ENCODE measurements around the gene RABGAP1.
"Not testable (repeated sequence)": the region's sequence is repeated elsewhere in the genome, so short reads cannot be mapped to it uniquely, and the experiment has no call there.

The RABGAP1 gene

GRCh38 chr9:122940749-122941581 lies at the start of gene RABGAP1:
Gene RABGAP1 (plus strand): TSS chr9:122941020. CDS start chr9:122957060, 16,040 bp downstream.
- peak; percentile 80 to 99 (median 96) for DNase-seq

DNA sequence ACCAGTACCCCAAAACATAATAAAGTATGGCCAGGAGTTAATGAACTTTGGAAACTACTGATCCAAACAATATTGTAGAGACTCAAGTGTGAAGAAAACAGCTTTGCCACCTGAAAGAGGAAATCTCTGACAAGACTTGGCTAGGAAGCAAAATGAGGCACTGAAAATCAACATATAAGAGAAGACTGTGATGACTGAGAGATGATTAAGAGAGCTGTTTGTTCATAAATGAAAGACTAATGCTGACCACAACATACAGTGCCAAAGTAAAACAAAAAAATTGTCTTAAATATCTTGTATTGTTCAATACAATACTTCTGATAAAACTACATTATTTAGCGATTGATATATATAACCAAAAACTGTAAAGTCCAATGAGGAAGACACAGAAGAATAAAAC lies 42.9 kb upstream of the RABGAP1 start:
- no peak for DNase-seq

DNA sequence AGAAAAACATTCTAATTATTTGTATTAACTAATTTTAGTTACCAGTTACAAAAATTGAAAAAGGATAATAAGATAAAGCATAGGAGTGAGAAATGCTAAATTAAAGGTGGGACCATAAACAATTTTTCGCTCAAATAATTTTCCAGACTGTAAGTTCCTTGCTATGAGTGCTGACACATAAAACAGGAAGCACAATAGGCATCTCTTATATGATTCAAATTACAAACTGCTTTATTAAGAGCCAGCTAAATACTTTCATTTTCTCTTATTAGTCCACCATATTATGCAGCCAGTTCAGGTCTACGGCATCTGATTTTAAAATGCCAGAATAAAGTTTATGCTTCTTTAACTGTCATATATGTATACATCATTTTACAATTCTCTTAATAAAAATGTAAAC lies 40.0 kb upstream of the RABGAP1 start:
- DNase-seq = no peak

DNA sequence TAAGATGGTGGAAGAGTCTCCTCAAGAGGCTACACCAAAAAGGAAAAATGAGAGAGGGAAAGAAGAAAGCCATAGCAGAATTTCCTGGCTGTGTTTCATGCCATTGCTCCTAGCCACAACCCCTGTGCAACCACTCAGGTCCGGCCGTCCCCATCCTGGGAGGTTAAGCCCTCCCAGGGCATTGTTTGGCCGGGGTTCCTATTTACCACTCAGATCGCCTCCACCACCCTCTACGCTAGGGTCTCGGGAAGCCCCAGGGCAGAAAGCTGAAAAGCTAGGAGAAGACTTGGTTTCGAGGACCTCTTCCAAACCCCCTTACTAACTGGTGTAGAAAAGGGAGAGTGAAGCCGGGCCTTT lies 36.4 kb upstream of the RABGAP1 start:
- DNase-seq = peak in 29 of 51 donors; percentile 7 to 68 (median 40)

- DNase-seq = peak; percentile 85 to 100 (median 99)
Observed at GRCh38 chr9:122904823-122905710, 35.8 kb upstream of the RABGAP1 start, which contains the start of gene RC3H2. Gene RC3H2 (minus strand): TSS chr9:122905359. CDS start chr9:122897509, 7,850 bp downstream.

DNA sequence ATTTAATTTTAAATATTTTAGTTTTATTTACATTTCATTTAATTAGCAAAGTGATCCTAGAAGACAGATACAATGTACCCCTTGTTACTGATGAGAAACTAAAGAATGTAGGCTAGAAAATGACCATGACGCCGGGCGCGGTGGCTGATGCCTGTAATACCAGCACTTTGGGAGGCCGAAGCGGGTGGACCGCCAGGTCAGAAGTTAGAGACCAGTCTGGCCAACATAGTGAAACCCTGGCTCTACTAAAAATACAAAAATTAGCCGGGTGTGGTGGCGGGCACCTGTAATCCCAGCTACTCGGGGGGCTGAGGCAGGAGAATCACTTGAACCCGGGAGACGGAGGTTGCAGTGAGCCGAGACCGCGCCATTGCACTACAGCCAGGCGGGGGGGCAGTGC lies 34.7 kb upstream of the RABGAP1 start:
- not testable (repeated sequence) for DNase-seq

DNA sequence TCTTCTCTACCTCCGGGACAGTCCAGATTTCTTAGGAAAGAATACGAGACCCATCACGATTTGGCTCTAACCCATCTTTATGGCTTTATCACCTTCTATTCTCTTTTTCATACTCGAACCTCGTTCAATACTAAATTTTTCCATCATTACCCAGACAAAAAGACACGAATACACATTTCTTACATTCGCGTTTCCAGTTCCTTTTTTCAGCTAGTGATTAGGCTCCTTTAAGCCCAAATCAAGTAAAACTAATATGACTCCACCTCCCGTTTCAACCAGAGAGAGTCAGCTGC lies 28.2 kb upstream of the RABGAP1 start:
- no peak for DNase-seq

- DNase-seq = peak; percentile 19 to 92 (median 72)
Observed at GRCh38 chr9:122912964-122913673, 27.7 kb upstream of the RABGAP1 start, which contains the start of gene ZBTB6. Gene ZBTB6 (minus strand): TSS chr9:122913323. CDS start chr9:122912072, 1,251 bp downstream.

DNA sequence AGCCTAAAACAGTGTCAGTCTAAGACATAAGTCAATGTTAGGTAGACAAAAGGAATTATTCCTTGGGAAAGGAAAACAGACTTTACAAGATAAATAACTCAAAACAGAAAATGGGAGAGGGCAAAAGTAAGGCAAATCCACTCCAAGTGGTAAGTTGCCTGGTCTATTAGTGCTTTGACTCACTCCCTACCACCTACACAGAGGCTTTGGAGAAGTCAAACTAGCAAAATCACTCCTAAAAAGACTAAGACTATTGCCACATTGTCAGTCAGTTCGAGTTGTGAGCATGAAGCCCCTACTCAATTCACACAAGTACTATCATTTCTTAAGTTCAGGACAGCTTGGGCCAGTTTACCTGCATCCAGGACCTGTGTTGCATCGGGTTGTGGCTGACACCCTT lies 22.5 kb upstream of the RABGAP1 start:
- no peak for DNase-seq

DNA sequence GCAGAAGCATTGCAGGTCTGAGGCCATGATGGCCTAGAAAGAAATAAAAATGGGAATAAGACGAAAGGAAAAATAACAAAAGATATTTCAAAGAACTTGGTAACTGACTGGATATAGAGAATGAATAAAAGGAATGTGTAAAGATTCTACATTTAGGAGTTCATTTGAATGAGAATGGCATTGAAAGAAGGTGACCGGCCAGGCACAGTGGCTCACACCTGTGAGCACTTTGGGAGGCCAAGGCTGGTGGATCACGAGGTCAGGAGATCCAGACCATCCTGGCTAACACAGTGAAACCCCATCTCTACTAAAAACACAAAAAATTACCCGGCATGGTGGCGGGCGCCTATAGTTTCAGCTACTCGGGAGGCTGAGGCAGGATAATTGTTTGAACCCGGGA lies 18.1 kb upstream of the RABGAP1 start:
- no peak for DNase-seq

- no peak for DNase-seq
Observed at GRCh38 chr9:122923947-122924346, 16.9 kb upstream of the RABGAP1 start.

DNA sequence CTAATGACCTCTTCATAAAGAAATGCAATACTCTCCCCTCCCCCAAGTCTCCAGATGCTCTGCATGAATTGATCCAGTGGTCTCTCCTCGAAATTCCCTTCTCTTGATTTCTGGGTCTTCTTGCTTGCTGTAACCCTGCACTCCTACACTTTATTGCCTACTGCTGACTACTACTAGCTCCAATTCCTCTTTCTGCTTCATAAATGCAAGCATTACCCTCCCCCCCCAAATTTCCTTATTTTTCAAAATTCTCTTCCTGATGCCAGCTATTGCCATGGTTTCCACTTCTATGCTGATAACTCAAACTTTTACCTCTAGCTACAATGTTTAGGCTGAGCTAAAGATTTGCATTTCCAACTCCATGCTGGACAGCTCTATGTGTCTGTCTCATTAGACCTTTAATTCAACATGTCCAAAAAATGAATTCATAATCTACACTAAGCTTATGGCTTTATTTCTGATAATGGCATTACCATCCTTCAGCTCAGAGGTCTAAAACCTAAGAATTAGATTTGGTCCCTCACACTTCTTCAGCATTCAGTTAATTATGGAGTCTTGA lies 10.9 kb upstream of the RABGAP1 start:
- no peak for DNase-seq

GRCh38 chr9:122930541-122931225 lies 10.1 kb upstream of the RABGAP1 start:
- DNase-seq = peak in 1 of 51 donors; percentile 27

DNA sequence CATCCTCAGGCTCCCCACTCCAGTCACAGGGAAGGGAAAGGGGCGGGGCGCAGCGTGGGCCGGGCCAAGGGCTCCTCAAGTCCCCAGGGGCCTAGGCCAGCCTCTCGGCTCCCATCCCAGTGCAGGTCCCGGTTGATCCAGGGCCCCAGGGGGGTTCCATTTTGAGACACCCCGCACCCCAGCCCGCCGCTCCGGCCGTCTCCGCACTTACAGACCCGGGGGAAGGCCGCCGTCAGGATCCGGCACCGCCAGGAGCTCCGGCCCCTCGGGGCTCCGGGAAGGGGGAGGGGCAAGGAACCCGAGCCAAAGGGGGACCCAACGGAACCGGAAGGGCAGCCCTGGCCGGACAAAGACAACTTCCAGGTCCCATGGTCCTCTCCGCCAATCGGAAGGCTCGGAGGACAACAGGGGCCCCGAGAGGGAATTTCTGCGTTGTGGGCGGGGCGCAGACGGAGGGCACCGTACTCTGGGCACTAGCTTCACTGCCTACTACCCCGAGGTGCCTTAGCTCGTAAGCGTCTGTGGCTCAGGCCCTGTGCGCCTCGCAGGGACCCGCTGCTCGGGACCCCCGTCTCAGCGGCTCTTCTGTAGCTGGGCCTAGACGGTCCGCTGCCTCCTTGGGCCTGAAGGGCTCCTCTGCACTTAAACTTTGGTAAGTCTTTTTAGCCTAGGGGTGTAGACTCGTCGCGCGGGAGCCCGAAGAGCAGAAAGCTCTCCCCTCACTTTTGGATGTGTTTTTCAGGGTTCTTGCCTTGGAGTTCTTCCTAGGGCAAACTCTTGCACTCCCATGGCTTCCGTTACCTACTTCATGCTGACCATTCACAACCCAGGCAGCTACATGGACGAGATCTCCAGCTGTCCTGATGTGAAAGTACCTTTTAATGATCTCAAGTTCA lies 9.3 kb upstream of the RABGAP1 start, which contains the start of gene ZBTB26:
Gene ZBTB26 (minus strand): TSS at position 287 of the 896 bp plus-strand sequence. CDS start 11,578 bp downstream, outside the sequence.
- DNase-seq = peak; percentile 75 to 97 (median 94)

- no peak for DNase-seq
Observed at GRCh38 chr9:122936464-122936863, 4.4 kb upstream of the RABGAP1 start.

GRCh38 chr9:122936883-122937282 lies 3.9 kb upstream of the RABGAP1 start:
- DNase-seq = no peak

DNA sequence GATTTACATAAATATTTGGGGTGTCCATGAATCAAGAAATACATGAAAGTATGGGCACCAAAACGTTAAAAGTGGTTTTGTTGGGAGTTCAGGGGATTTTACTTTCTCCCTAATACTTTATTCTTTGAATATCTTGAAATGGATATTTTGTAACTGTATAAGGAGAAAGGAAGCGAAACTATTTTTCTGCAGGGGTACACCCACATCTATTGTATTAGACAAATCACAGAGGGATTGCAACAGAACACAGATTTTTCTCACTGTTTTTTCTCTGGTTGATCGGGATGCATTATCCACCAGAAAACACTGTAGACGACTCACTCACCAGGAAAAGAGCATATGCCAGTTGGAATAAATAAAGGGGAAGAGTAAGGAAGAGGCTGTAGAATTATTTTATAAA lies 1.2 kb upstream of the RABGAP1 start:
- no peak for DNase-seq

DNA sequence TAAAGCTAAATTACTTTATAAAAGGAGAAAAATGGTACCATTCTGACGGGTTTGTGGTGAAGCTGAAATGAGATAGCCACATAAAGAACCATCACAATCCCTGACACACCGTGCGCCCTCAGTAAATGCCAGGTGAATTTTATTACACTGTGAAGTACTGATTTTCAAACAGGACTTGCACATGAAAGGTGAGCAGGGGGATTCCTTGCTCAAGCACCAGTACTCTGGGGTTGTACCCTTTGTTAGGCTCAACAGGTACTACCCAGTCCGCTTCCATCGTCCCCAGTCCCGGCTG lies 419 bp upstream of the RABGAP1 start:
- no peak for DNase-seq

DNA sequence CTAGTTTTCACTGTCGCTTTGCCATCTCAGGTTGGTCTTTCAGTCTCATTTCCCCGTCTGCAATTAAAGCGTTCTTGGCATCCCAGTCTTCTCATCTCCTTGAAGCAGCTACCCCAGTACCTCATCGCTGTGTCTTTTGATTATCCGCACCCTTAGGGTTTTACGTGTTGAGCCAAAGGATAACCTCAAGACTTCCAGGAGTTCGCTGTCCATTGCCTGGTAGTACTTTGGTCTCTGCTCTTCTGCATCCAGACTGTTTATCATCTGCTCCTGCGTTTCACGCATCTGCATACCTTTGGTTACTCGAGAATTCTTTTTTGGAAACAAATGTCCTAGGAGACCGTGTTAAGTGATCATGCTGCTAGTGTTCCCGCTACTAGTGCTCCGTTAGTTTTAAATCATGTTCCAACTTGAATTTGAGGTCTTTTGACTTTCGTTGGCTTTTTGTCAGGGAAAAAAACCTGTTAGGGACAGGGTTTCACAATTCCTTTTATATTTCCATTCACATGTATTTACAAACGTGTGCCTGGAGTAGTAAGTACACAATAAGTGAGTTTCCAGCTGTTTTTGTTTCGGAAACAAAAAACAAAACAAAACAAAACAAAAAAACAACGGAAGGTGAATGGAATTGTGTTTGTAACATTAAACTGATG lies 888 bp downstream of the RABGAP1 start:
- DNase-seq = peak in 2 of 51 donors; percentile 43 to 44
